Activated CD4-positive, alpha-beta T cell treated with anti-CD3 and anti-CD28 coated beads for 36 hours (primary cell): ENCODE results near the gene TPBGL. TPM values are rescaled to one million over a fixed set of nuclear protein-coding genes. Genes with fewer than 3 reads are reported as not detected.
A peak's percentile ranks its signal among the peaks of the same experiment; 100 is the strongest.

Experiments used
- ATAC-seq: fragments of 200-7000 bp; cut with Tn5 transposase; one replicate; pipeline ENCODE4 v1.10.0; 2021; ENCODE audit warnings: mild to moderate bottlenecking, moderate library complexity
- CTCF ChIA-PET: fragments of 350-600 bp; sonication (Branson Sonifier 250); formaldehyde crosslinking; loops from one replicate; lab custom pipeline; 2021; ENCODE audit warnings: antibody characterized with exemption; lab: Charles Lee
- POLR2A ChIA-PET: fragments of 350-600 bp; sonication (Branson Sonifier 250); formaldehyde crosslinking; loops from one replicate; lab custom pipeline; 2021; ENCODE audit warnings: antibody characterized with exemption, inconsistent platforms; lab: Charles Lee
- DNase-seq: peaks from one replicate; pipeline ENCODE4 v3.0.0-alpha.2; 2020
- H3K27ac Mint-ChIP-seq: one replicate; pipeline ENCODE4 v1.8.0; 2021; ENCODE audit warnings: mixed read lengths
- H3K27me3 Mint-ChIP-seq: one replicate; pipeline ENCODE4 v1.8.0; 2021; ENCODE audit warnings: mixed read lengths
- H3K36me3 Mint-ChIP-seq: one replicate; pipeline ENCODE4 v1.8.0; 2021; ENCODE audit warnings: low read depth, mixed read lengths
- H3K4me1 Mint-ChIP-seq: one replicate; pipeline ENCODE4 v1.8.0; 2021; ENCODE audit warnings: mixed read lengths
- H3K4me3 Mint-ChIP-seq: one replicate; pipeline ENCODE4 v1.8.0; 2021; ENCODE audit warnings: mild to moderate bottlenecking, moderate library complexity, mixed read lengths
- H3K9me3 Mint-ChIP-seq: one replicate; pipeline ENCODE4 v1.8.0; 2021; ENCODE audit warnings: low read depth, mixed read lengths
- intact Hi-C, 2 experiments: fragments of 100-400 bp; cut with DNase I in 1 of 2; cut with micrococcal nuclease in 1 of 2; formaldehyde crosslinking; loops; one replicate each; pipeline versions ENCODE4 v1.14.2 to v1.15.1; 2022 to 2024; cut with DNase I, micrococcal nuclease
- total RNA-seq, 2 experiments: library from RNA; stranded (reverse); gene quantifications; one replicate each; pipeline ENCODE4 v1.2.3, GENCODE V29; 2021

Gene TPBGL
- under 1 TPM; 0.18 to 0.21 TPM for total RNA-seq

- intact Hi-C loops = loop anchor here (1.0 to 2.0 kb wide), 6 partner anchors 26 to 312 kb away; partner anchors contain the start of genes NEU3 (in 1 of the 2), SPCS2 (in 1 of the 2) and XRRA1 (in 1 of the 2)
- Mint-ChIP-seq H3K27ac (no peak within 1 kb of the TSS), H3K36me3 (no peaks in the 10 kb centered on the region), H3K4me1 (peaks cover 8% of the 10 kb centered on the region), H3K4me3 (peak within 1 kb of the TSS; percentile 70), H3K27me3 (peaks cover 26% of the 10 kb centered on the region), H3K9me3 (no peaks in the 10 kb centered on the region)
- DNase-seq (peak; percentile 53), ATAC-seq (no peak)
- POLR2A ChIA-PET = no interaction called here
- CTCF ChIA-PET = interaction anchor here (0.7 to 18.4 kb wide), 18 partner anchors 8 to 317 kb away, joined by 3 to 458 read pairs (median 4); partner anchors contain the start of genes SPCS2 and XRRA1
Observed at GRCh38 chr11:75240311-75241035, at the start of gene TPBGL. Gene TPBGL, plus strand, starts transcription at chr11:75240774. Its CDS starts 276 bp downstream, at chr11:75241050.

GRCh38 chr11:75191330-75191717 lies 49.2 kb upstream of the TPBGL start:
- ATAC-seq (no peak), DNase-seq (no peak)
- Mint-ChIP-seq H3K27me3 (no peaks in the 10 kb centered on the region), H3K4me1 (no peaks in the 10 kb centered on the region), H3K36me3 (no peaks in the 10 kb centered on the region), H3K9me3 (no peaks in the 10 kb centered on the region), H3K4me3 (no peak overlapping the region), H3K27ac (no peak overlapping the region)
- intact Hi-C loops = no loop called here
- POLR2A ChIA-PET = no interaction called here
- CTCF ChIA-PET = interaction anchor here (1.7 kb wide), 1 partner anchor 13 kb away, joined by 4 read pairs; no protein-coding TSS in a partner anchor

- Mint-ChIP-seq H3K9me3 (no peaks in the 10 kb centered on the region), H3K27me3 (no peaks in the 10 kb centered on the region), H3K4me3 (no peak overlapping the region), H3K36me3 (no peaks in the 10 kb centered on the region), H3K27ac (no peak overlapping the region), H3K4me1 (no peaks in the 10 kb centered on the region)
- DNase-seq (no peak), ATAC-seq (no peak)
- intact Hi-C loops = no loop called here
- ChIA-PET POLR2A (no interaction called here), CTCF (interaction anchor here (1.7 to 3.4 kb wide), 2 partner anchors 11 to 12 kb away, joined by 4 to 25 read pairs; no protein-coding TSS in a partner anchor)
Observed at GRCh38 chr11:75193271-75193670, 47.3 kb upstream of the TPBGL start.

- ChIA-PET CTCF (interaction anchor here (1.5 to 3.4 kb wide), 2 partner anchors 12 to 53 kb away, joined by 6 to 25 read pairs; no protein-coding TSS in a partner anchor), POLR2A (no interaction called here)
- Mint-ChIP-seq H3K36me3 (no peaks in the 10 kb centered on the region), H3K9me3 (no peaks in the 10 kb centered on the region), H3K4me3 (no peak overlapping the region), H3K27ac (no peak overlapping the region), H3K4me1 (no peaks in the 10 kb centered on the region), H3K27me3 (no peaks in the 10 kb centered on the region)
- intact Hi-C loops = no loop called here
- ATAC-seq = no peak
- no peak for DNase-seq
Observed at GRCh38 chr11:75193711-75194110, 46.9 kb upstream of the TPBGL start.

GRCh38 chr11:75194147-75194546 lies 46.4 kb upstream of the TPBGL start:
- no peaks in the 10 kb centered on the region for H3K4me1 Mint-ChIP-seq
- POLR2A ChIA-PET = no interaction called here
- H3K27me3 Mint-ChIP-seq = no peaks in the 10 kb centered on the region
- DNase-seq (no peak), ATAC-seq (no peak)
- intact Hi-C loops = no loop called here
- no peaks in the 10 kb centered on the region for H3K36me3 Mint-ChIP-seq
- H3K9me3 Mint-ChIP-seq = no peaks in the 10 kb centered on the region
- CTCF ChIA-PET = interaction anchor here (1.5 to 3.4 kb wide), 3 partner anchors 11 to 54 kb away, joined by 6 to 25 read pairs (median 10); no protein-coding TSS in a partner anchor
- H3K4me3 Mint-ChIP-seq = no peak overlapping the region
- no peak overlapping the region for H3K27ac Mint-ChIP-seq

- ChIA-PET POLR2A (interaction anchor here (0.5 kb wide), 1 partner anchor 206 kb away, joined by 3 read pairs; no protein-coding TSS in a partner anchor), CTCF (interaction anchor here (0.6 to 3.4 kb wide), 10 partner anchors 9 to 1187 kb away, joined by 3 to 25 read pairs (median 4); no protein-coding TSS in a partner anchor)
- H3K4me3 Mint-ChIP-seq = no peak overlapping the region
- no peaks in the 10 kb centered on the region for H3K36me3 Mint-ChIP-seq
- intact Hi-C loops = no loop called here
- ATAC-seq (no peak), DNase-seq (no peak)
- H3K27ac Mint-ChIP-seq = no peak overlapping the region
- H3K27me3 Mint-ChIP-seq = no peaks in the 10 kb centered on the region
- no peaks in the 10 kb centered on the region for H3K4me1 Mint-ChIP-seq
- H3K9me3 Mint-ChIP-seq = no peaks in the 10 kb centered on the region
Observed at GRCh38 chr11:75195167-75195962, 45.2 kb upstream of the TPBGL start.

- no peak overlapping the region for H3K27ac Mint-ChIP-seq
- no peaks in the 10 kb centered on the region for H3K27me3 Mint-ChIP-seq
- CTCF ChIA-PET = interaction anchor here (0.6 to 3.4 kb wide), 5 partner anchors 9 to 58 kb away, joined by 3 to 25 read pairs (median 6); no protein-coding TSS in a partner anchor
- no peaks in the 10 kb centered on the region for H3K36me3 Mint-ChIP-seq
- intact Hi-C loops = no loop called here
- H3K9me3 Mint-ChIP-seq = no peaks in the 10 kb centered on the region
- no peak overlapping the region for H3K4me3 Mint-ChIP-seq
- no peak for ATAC-seq
- POLR2A ChIA-PET = interaction anchor here (0.5 kb wide), 1 partner anchor 59 kb away, joined by 3 read pairs; no protein-coding TSS in a partner anchor
- no peak for DNase-seq
- no peaks in the 10 kb centered on the region for H3K4me1 Mint-ChIP-seq
Observed at GRCh38 chr11:75196426-75196825, 44.1 kb upstream of the TPBGL start.

GRCh38 chr11:75197512-75198277 lies 42.9 kb upstream of the TPBGL start:
- ChIA-PET CTCF (no interaction called here), POLR2A (no interaction called here)
- Mint-ChIP-seq H3K27me3 (no peaks in the 10 kb centered on the region), H3K36me3 (no peaks in the 10 kb centered on the region), H3K9me3 (no peaks in the 10 kb centered on the region), H3K27ac (no peak overlapping the region), H3K4me1 (no peaks in the 10 kb centered on the region), H3K4me3 (no peak overlapping the region)
- intact Hi-C loops = no loop called here
- ATAC-seq = no peak
- no peak for DNase-seq

- DNase-seq (no peak), ATAC-seq (no peak)
- CTCF ChIA-PET = interaction anchor here (0.9 to 2.5 kb wide), 2 partner anchors 23 to 58 kb away, joined by 3 to 6 read pairs; no protein-coding TSS in a partner anchor
- POLR2A ChIA-PET = no interaction called here
- H3K4me3 Mint-ChIP-seq = no peak overlapping the region
- no peak overlapping the region for H3K27ac Mint-ChIP-seq
- no peaks in the 10 kb centered on the region for H3K36me3 Mint-ChIP-seq
- H3K9me3 Mint-ChIP-seq = no peaks in the 10 kb centered on the region
- no peaks in the 10 kb centered on the region for H3K27me3 Mint-ChIP-seq
- no peaks in the 10 kb centered on the region for H3K4me1 Mint-ChIP-seq
- intact Hi-C loops = no loop called here
Observed at GRCh38 chr11:75198278-75198973, 42.1 kb upstream of the TPBGL start.

GRCh38 chr11:75199412-75199955 lies 41.1 kb upstream of the TPBGL start:
- no peaks in the 10 kb centered on the region for H3K9me3 Mint-ChIP-seq
- H3K27me3 Mint-ChIP-seq = no peaks in the 10 kb centered on the region
- ChIA-PET CTCF (interaction anchor here (0.9 to 2.5 kb wide), 2 partner anchors 22 to 59 kb away, joined by 3 to 6 read pairs; no protein-coding TSS in a partner anchor), POLR2A (no interaction called here)
- H3K36me3 Mint-ChIP-seq = no peaks in the 10 kb centered on the region
- H3K27ac Mint-ChIP-seq = no peak overlapping the region
- DNase-seq (no peak), ATAC-seq (no peak)
- no peaks in the 10 kb centered on the region for H3K4me1 Mint-ChIP-seq
- no peak overlapping the region for H3K4me3 Mint-ChIP-seq
- intact Hi-C loops = no loop called here
